GM21723 (cell line): ENCODE data around the gene FSD1L.
"Not testable (repeated sequence)": the region's sequence is repeated elsewhere in the genome, so short reads cannot be mapped to it uniquely, and the experiment has no call there.

Experiments used
- ATAC-seq: cut with Tn5 transposase; IDR thresholded peaks from one replicate; pipeline ENCODE4 v1.9.1; 2021; ENCODE audit warnings: mild to moderate bottlenecking, moderate library complexity; ENCODE audit not compliant: unreplicated experiment

FSD1L gene

DNA sequence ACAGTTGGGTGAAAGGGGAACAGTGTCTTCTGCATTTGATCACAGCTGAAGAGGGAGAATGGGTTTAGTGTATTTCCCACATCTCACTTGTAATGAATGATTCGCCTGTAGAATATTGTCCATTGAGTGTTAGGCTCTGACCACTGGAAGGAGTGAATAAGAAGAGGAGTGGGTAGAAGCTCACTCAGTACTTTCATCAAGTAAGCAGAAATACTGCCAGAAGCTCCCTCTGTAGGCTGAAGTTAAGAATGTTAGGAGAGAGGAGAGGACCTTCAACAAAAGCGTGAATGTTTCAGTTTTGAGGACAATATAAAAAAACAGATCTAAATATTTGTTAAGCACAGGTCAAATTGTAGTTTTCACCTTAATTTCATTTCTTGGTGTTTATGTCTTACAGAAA, 27.5 kb downstream of the FSD1L start:
- no peak for ATAC-seq

GRCh38 chr9:105479846-105480245, 32.0 kb downstream of the FSD1L start:
- ATAC-seq = no peak

GRCh38 chr9:105483618-105484017, 35.8 kb downstream of the FSD1L start:
- ATAC-seq = peak; percentile 72

- ATAC-seq = no peak
These were observed 36.4 kb downstream of the FSD1L start for GRCh38 chr9:105484226-105484625.

DNA sequence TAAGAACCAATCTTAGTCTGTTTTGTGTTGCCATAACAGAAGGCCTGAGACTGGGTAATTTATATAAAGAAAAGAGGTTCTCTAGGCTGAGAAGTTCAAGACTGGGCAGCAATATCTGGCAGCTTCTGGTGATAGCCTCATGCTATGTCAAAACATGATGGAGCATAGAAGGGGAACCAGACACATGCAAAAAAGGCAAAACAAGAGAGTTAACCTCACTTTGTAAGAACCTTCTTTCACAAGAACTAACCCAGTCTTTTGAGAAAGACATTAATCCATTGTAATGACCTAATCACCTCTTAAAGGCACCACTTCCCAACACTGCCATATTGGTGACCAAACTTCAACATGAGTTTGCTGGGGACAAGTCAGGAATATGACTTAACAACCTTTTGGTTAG, 37.3 kb downstream of the FSD1L start:
- ATAC-seq = no peak

GRCh38 chr9:105496826-105497225, 49.0 kb downstream of the FSD1L start:
- no peak for ATAC-seq

DNA sequence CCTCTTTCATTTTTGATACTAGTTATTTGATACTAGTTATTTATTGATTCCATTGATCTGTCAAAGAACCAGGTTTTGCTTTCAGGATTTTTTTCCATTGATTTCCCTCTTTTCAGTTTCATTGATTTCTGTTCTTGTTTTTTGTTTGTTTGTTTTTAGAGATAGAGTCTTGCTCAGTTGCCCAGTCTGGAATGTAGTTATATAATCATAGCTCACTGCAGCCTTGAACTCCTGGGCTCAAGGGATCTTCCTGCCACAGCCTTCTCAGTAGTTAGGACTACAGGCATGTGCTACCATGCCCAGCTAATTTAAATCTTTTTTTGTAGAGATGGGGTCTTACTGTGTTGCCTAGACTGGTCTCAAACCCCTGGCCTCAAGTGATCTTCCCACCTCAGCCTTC, 49.9 kb downstream of the FSD1L start:
- ATAC-seq = no peak

GRCh38 chr9:105500108-105500766, 52.4 kb downstream of the FSD1L start:
- peak; percentile 90 for ATAC-seq

DNA sequence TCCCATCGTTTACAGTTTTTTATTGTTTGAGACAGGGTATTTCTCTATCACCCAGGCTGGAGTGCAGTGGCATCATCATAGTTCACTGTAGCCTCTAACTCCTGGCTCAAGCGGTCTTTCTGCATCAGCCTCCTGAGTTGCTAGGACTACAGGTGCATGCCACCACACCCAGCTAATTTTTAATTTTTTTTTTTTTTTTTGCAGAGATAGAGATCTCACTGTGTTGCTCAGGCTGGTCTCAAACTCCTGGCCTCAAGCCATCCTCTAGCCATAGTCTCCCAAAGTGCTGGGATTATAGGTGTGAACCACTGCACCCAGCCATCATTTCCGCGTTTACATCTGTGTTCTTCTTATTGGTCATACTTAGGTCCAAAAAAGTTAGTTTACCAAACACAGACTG, 53.6 kb downstream of the FSD1L start:
- no peak for ATAC-seq

DNA sequence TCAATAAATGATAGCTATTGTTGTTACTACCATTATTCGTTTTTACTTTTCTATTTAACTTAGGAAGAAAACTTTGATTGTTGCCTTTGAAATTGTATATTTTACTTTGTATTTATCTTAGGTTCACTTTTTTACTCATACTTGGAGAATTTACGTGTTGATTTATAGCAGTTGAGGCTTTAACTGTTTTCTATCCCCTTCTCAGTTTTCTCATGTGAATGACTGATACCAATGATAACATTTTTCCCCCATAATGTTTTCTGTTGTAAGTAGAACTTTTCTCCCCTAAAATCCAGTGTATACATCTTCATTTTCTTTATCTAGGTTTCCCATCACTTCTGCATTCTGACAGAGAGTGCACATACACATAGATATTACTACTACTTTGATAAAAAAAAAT, 54.4 kb downstream of the FSD1L start:
- ATAC-seq = no peak

GRCh38 chr9:105503881-105504280, 56.0 kb downstream of the FSD1L start:
- no peak for ATAC-seq

DNA sequence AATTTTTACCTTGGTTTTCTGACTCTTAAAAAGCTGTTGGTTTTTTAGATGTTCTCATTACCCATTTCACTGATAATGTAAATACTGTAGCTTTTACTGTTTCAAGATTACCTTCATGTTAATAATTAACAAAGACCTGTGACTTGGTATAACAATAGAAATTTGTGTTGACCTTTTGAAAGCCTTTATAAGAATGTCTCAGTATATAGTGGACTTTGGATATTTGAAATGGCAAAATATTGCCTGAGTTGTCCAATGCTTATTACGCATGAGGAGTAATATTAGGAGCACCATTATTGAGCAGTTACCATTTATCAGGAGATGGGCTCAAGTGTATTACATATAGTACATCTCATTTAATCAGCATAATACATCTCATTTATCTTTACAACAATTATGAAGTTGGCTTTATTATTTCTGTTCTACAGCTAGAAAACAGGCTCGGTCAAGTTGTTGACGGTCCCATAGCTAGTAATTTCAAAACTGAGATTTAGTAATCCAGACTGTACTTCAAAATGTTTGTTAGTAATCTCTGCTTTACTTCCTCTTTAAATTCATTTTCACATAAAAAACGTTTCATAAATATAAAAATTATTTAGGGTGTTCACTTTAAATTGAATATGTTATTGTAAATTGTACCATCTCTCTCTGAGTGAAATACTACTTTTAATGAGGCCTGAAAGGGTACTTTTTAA, 59.4 kb downstream of the FSD1L start:
- no peak for ATAC-seq

DNA sequence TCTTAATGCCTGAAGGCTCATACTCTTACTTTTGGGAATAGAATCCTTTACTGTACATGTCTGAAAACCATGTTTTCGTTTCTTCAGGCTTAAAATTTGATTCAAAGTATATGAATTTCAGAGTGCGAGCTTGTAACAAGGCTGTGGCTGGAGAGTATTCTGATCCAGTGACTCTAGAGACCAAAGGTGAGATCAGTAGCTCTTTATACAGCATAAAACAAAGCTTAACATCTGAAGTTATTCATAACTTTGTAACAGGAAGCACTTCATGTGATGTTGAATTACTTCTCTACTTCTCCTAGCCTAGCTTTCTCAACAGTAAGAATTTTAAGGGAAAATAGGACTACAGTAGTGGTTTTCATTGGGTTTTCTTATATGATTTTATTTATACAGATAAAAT, 60.7 kb downstream of the FSD1L start:
- ATAC-seq = no peak

DNA sequence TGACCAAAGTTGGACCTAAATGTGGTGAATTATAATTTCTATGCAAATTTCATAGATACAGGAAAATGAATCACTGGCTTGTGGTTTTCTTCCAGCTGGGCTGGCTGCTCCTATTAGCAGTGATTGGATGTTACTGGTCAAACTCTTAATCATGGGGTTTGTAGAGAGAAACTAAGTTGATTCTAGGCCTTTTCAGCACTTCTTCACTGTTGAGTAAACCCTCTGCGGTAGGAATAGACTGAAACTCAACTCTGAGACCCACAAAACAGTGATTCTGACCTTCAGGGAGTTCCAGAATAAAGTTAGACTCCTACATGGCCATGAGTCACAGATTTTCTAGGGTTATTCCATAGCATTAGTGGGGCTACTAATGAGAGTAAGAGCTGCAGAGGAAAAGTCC, 62.2 kb downstream of the FSD1L start:
- peak; percentile 70 for ATAC-seq

GRCh38 chr9:105511446-105511845, 63.6 kb downstream of the FSD1L start:
- no peak for ATAC-seq

DNA sequence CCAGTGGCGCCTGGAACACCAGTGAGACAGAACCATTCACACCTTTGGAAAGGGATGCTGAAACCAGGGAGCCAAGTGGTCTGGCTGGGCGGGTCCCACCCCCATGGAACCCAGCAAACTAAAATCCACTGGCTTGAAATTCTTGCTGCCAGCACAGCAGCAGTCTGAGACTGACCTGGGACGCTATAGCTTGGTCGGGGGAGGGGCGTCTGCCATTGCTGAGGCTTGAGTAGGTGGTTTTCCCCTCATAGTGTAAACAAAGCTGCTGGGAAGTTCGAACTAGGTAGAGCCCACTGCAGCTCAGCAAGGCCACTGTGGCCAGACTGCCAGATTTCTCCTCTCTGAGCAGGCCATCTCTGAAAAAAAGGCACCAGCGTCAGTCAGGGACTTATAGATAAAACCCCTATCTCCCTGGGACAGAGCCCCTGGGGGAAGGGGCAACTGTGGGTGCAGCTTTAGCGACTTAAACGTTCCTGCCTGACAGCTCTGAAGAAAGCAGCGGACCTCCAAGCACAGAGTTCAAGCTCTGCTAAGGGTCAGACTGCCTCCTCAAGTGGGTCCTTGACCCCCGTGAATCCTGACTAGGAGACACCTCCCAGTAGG, 68.1 kb downstream of the FSD1L start:
- no peak for ATAC-seq

- peak; percentile 67 for ATAC-seq
These were observed 72.0 kb downstream of the FSD1L start for GRCh38 chr9:105519710-105520369.

GRCh38 chr9:105520992-105521391, 73.2 kb downstream of the FSD1L start:
- not testable (repeated sequence) for ATAC-seq

- peak; percentile 94 for ATAC-seq
These were observed 75.0 kb downstream of the FSD1L start for GRCh38 chr9:105522618-105523385.

DNA sequence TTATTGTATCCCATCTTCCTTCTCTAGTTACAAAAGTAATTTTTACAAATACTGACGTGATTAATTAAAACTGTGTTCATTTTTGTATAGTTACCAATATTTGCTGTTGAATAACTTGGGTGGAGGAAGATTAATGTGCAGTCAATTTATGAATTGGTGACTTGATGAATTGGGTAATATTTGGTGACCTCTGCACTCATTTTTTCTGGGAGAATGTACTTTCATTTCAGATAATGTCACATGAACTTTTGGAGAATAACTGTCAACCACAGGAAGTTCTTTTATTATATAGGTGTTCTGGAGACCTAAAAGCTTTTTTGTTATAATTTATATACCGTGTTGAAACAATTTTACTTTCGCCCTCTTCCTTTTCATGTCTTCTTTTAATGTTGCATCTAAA, 83.7 kb downstream of the FSD1L start:
- no peak for ATAC-seq
